ENCODE data around the gene ZNF772.
"Not testable (repeated sequence)": the region's sequence is repeated elsewhere in the genome, so short reads cannot be mapped to it uniquely, and the experiment has no call there.

The ZNF772 gene

GRCh38 chr19:57487477-57488298 lies 10.3 kb upstream of the ZNF772 start, which contains the start of gene ZNF419:
TSS of gene ZNF419 (plus strand) at chr19:57487750. CDS start at chr19:57487951, 201 bp downstream.
- Histone ChIP-seq H3K9ac (ENCODE audit: insufficient read length) (peak within 1 kb of the TSS; percentile 80), H3K4me3 (peak within 1 kb of the TSS; percentile 94), H3K36me3 (ENCODE audit: insufficient read depth, low read length) (peaks cover 24% of the 10 kb centered on the region)
- H3K9me3 ChIP-seq (ENCODE audit: low read depth, low read length); DNase-seq (ENCODE audit: low read depth, low spot score); H3K27ac ChIP-seq: not testable (repeated sequence)
- TF ChIP-seq POLR2AphosphoS5 (IDR thresholded peaks at IDR 0.05; ENCODE audit: borderline replicate concordance, low read depth, low read length), result peak; percentile 66

GRCh38 chr19:57473646-57474045 lies 3.7 kb downstream of the ZNF772 start:
- Histone ChIP-seq H3K9me3 (ENCODE audit: low read depth, low read length) (peaks cover 17% of the 10 kb centered on the region), H3K36me3 (ENCODE audit: insufficient read depth, low read length) (peaks cover 5% of the 10 kb centered on the region; the same call in 1 of the 2 replicates), H3K27ac (no peak overlapping the region), H3K9ac (ENCODE audit: insufficient read length) (no peak overlapping the region), H3K4me3 (no peak overlapping the region)
- TF ChIP-seq FOXP2 (optimal IDR thresholded peaks at IDR 0.05; ENCODE audit: control extremely low read depth, extremely low read length, insufficient read depth), result no peak
- TF ChIP-seq EZH2 (IDR thresholded peaks at IDR 0.05), result no peak
- no peak for TF ChIP-seq POLR2AphosphoS5 (IDR thresholded peaks at IDR 0.05; ENCODE audit: borderline replicate concordance, low read depth, low read length)
- DNase-seq (ENCODE audit: low read depth, low spot score), result no peak

- Histone ChIP-seq H3K27ac (no peak overlapping the region), H3K9me3 (ENCODE audit: low read depth, low read length) (peaks cover 8% of the 10 kb centered on the region; the same call in 1 of the 2 replicates), H3K36me3 (ENCODE audit: insufficient read depth, low read length) (no peaks in the 10 kb centered on the region), H3K4me3 (no peak overlapping the region), H3K9ac (ENCODE audit: insufficient read length) (no peak overlapping the region)
- no peak for TF ChIP-seq FOXP2 (optimal IDR thresholded peaks at IDR 0.05; ENCODE audit: control extremely low read depth, extremely low read length, insufficient read depth)
- no peak for TF ChIP-seq POLR2AphosphoS5 (IDR thresholded peaks at IDR 0.05; ENCODE audit: borderline replicate concordance, low read depth, low read length)
- TF ChIP-seq EZH2 (IDR thresholded peaks at IDR 0.05), result no peak
- DNase-seq (ENCODE audit: low read depth, low spot score), result no peak
These were observed 10.9 kb downstream of the ZNF772 start for GRCh38 chr19:57466489-57466888.

GRCh38 chr19:57465680-57466381 lies 11.5 kb downstream of the ZNF772 start:
- Histone ChIP-seq H3K4me3 (no peak overlapping the region), H3K36me3 (ENCODE audit: insufficient read depth, low read length) (no peaks in the 10 kb centered on the region), H3K9me3 (ENCODE audit: low read depth, low read length) (peaks cover 5% of the 10 kb centered on the region; the same call in 1 of the 2 replicates), H3K9ac (ENCODE audit: insufficient read length) (no peak overlapping the region), H3K27ac (no peak overlapping the region)
- DNase-seq (ENCODE audit: low read depth, low spot score), result no peak
- no peak for TF ChIP-seq FOXP2 (optimal IDR thresholded peaks at IDR 0.05; ENCODE audit: control extremely low read depth, extremely low read length, insufficient read depth)
- no peak for TF ChIP-seq POLR2AphosphoS5 (IDR thresholded peaks at IDR 0.05; ENCODE audit: borderline replicate concordance, low read depth, low read length)
- TF ChIP-seq EZH2 (IDR thresholded peaks at IDR 0.05), result no peak

GRCh38 chr19:57452307-57452706 lies 25.1 kb downstream of the ZNF772 start:
- Histone ChIP-seq H3K4me3 (no peak overlapping the region), H3K36me3 (ENCODE audit: insufficient read depth, low read length) (no peaks in the 10 kb centered on the region), H3K9ac (ENCODE audit: insufficient read length) (no peak overlapping the region), H3K9me3 (ENCODE audit: low read depth, low read length) (peaks cover 4% of the 10 kb centered on the region; the same call in 1 of the 2 replicates), H3K27ac (no peak overlapping the region)
- no peak for TF ChIP-seq POLR2AphosphoS5 (IDR thresholded peaks at IDR 0.05; ENCODE audit: borderline replicate concordance, low read depth, low read length)
- TF ChIP-seq FOXP2 (optimal IDR thresholded peaks at IDR 0.05; ENCODE audit: control extremely low read depth, extremely low read length, insufficient read depth), result no peak
- TF ChIP-seq EZH2 (IDR thresholded peaks at IDR 0.05), result no peak
- no peak for DNase-seq (ENCODE audit: low read depth, low spot score)

GRCh38 chr19:57443121-57443696 lies 34.2 kb downstream of the ZNF772 start:
- H3K4me3 ChIP-seq, result no peak overlapping the region
- H3K27ac ChIP-seq, result no peak overlapping the region
- H3K36me3 ChIP-seq (ENCODE audit: insufficient read depth, low read length), result peaks cover 66% of the 10 kb centered on the region
- DNase-seq (ENCODE audit: low read depth, low spot score), result no peak
- H3K9me3 ChIP-seq (ENCODE audit: low read depth, low read length), result 0 out of 2 replicates have a peak, but pooled peaks cover 9% of the 10 kb centered on the region
- H3K9ac ChIP-seq (ENCODE audit: insufficient read length), result no peak overlapping the region
- no peak for TF ChIP-seq EZH2 (IDR thresholded peaks at IDR 0.05)
- TF ChIP-seq POLR2AphosphoS5 (IDR thresholded peaks at IDR 0.05; ENCODE audit: borderline replicate concordance, low read depth, low read length), result no peak

GRCh38 chr19:57441979-57442752 lies 35.2 kb downstream of the ZNF772 start:
- H3K4me3 ChIP-seq, result no peak overlapping the region
- no peak overlapping the region for H3K27ac ChIP-seq
- no peak for DNase-seq (ENCODE audit: low read depth, low spot score)
- 0 out of 2 replicates have a peak, but pooled peaks cover 9% of the 10 kb centered on the region for H3K9me3 ChIP-seq (ENCODE audit: low read depth, low read length)
- no peak overlapping the region for H3K9ac ChIP-seq (ENCODE audit: insufficient read length)
- TF ChIP-seq POLR2AphosphoS5 (IDR thresholded peaks at IDR 0.05; ENCODE audit: borderline replicate concordance, low read depth, low read length) (no peak), FOXP2 (optimal IDR thresholded peaks at IDR 0.05; ENCODE audit: control extremely low read depth, extremely low read length, insufficient read depth) (no peak), EZH2 (IDR thresholded peaks at IDR 0.05) (no peak)
- peaks cover 72% of the 10 kb centered on the region for H3K36me3 ChIP-seq (ENCODE audit: insufficient read depth, low read length)
